SH-SY5Y (cell line): Measurements from ENCODE around the gene STARD10.

Source experiments
- GATA2 ChIP-seq: IDR thresholded peaks from 2 replicates; pipeline ENCODE4 v1.6.1; 2011; ENCODE audit warnings: mild to moderate bottlenecking, low read depth, low read length
- GATA3 ChIP-seq: IDR thresholded peaks from 2 replicates; pipeline ENCODE4 v1.6.1; 2011; ENCODE audit warnings: low read depth, mild to moderate bottlenecking, low read length, moderate library complexity

DNA sequence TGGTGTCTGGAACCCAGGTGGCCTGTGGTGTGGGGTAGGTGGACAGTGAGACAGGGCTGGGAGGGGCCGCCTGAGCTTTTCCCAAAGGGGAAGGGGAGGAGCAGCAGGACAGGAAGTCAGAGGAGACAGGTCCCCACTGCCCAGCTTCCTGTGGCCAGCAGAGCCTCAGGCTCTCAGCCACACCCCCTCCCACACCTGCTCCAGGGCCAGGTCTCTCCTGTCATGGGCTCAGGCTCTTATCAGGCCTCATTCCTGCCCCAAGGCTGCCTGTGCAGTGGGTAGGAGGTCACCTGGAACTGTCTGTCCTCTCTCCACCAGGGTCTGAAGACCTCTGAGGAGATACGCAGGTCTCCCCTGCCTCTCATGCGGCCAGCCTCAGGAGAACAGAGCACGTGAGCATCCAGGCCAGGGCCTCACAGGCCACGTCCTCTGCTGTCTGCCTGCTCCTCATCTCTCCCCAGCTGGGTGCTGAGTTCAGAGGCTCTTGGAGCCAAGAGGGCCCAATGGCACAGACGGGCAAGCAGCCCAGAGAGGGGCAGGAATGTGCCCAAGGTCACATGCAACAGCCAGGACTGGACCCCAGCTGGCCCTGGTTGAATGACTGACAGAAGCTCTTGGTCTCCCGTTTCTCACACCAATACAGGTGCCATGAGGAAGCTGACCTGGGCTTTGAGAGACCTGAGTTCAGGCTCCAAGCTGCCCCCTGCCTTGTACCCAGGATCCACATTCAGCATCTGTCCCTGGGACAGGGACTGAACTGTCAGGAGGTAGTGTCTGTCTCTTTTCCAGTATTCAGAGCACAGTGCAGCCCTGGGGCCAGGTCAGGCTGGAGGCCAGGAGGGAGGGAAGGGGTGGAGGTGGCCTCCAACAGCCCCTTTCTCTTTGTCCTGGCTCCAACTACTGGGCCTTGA lies 16.7 kb downstream of the STARD10 start:
- TF ChIP-seq GATA2 (no peak), GATA3 (no peak)
